ENCODE measurements around the gene RBBP7. TPM values are rescaled to one million over a fixed set of nuclear protein-coding genes. Genes with fewer than 3 reads are reported as not detected.
"Not testable (repeated sequence)": the region's sequence is repeated elsewhere in the genome, so short reads cannot be mapped to it uniquely, and the experiment has no call there.

The RBBP7 gene
- total RNA-seq, 4 donors from 2014 or later: 62.9 to 88.8 (median 66.0) TPM

DNA sequence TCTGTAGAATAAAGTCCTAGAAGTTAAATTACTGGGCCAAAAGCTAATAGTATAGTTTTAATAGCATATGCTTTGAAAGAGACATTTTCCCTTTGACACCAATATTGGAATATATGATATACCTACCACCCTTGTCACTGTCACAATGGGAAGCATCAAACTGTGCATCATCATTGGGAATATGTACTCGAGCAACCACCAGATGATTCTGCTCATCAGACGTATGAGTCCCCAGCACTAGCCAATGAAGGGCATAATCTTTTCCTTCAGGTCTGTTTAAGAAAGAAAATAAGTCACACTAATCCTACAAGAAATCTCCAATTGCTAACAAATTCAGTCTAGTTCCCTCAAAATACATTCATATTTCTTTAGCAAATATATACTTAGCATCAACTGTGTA, 7.3 kb downstream of the RBBP7 start:
- H3K27ac ChIP-seq: no peak overlapping the region
- no peak for DNase-seq (ENCODE audit: low spot score in 2 of 2)
- H3K4me1 ChIP-seq: peaks cover 4% of the 10 kb centered on the region
- H3K36me3 ChIP-seq: peaks cover 6% of the 10 kb centered on the region
- no peaks in the 10 kb centered on the region for H3K27me3 ChIP-seq
- TF ChIP-seq POLR2A (IDR thresholded peaks at IDR 0.05) (no peak), POLR2AphosphoS5 (IDR thresholded peaks at IDR 0.05) (no peak)
- WGBS: 86% methylated on average over 2 of the region's 2 CpGs
- H3K4me3 ChIP-seq: no peak overlapping the region
- no peaks in the 10 kb centered on the region for H3K9me3 ChIP-seq

DNA sequence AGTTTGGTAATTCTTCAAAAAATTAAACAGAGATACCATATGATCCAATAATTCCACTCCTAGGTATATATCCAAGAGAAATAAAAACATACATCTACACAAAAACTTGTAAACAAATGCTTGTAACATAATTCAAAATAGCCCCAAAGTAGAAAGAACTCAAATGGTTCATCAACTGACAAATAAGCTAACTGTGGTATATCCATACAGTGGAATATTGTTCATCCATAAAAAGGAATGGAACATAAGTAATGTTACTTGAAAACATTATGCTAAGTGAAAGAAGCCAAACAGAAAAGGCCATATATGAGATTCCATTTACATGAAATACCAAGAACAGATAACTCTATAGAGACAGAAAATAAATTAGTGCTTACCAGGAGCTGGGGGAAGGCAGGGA, 13.4 kb downstream of the RBBP7 start:
- H3K36me3 ChIP-seq: peaks cover 19% of the 10 kb centered on the region
- no peaks in the 10 kb centered on the region for H3K27me3 ChIP-seq
- no peak overlapping the region for H3K4me3 ChIP-seq
- H3K27ac ChIP-seq: no peak overlapping the region
- no peaks in the 10 kb centered on the region for H3K9me3 ChIP-seq
- no peaks in the 10 kb centered on the region for H3K4me1 ChIP-seq
- DNase-seq (ENCODE audit: low spot score in 2 of 2): no peak
- TF ChIP-seq POLR2A (IDR thresholded peaks at IDR 0.05) (no peak), POLR2AphosphoS5 (IDR thresholded peaks at IDR 0.05) (no peak), EP300 (IDR thresholded peaks at IDR 0.05) (no peak)
- TF ChIP-seq, protein P1, sequence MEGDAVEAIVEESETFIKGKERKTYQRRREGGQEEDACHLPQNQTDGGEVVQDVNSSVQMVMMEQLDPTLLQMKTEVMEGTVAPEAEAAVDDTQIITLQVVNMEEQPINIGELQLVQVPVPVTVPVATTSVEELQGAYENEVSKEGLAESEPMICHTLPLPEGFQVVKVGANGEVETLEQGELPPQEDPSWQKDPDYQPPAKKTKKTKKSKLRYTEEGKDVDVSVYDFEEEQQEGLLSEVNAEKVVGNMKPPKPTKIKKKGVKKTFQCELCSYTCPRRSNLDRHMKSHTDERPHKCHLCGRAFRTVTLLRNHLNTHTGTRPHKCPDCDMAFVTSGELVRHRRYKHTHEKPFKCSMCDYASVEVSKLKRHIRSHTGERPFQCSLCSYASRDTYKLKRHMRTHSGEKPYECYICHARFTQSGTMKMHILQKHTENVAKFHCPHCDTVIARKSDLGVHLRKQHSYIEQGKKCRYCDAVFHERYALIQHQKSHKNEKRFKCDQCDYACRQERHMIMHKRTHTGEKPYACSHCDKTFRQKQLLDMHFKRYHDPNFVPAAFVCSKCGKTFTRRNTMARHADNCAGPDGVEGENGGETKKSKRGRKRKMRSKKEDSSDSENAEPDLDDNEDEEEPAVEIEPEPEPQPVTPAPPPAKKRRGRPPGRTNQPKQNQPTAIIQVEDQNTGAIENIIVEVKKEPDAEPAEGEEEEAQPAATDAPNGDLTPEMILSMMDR (IDR thresholded peaks at IDR 0.05): no peak

DNA sequence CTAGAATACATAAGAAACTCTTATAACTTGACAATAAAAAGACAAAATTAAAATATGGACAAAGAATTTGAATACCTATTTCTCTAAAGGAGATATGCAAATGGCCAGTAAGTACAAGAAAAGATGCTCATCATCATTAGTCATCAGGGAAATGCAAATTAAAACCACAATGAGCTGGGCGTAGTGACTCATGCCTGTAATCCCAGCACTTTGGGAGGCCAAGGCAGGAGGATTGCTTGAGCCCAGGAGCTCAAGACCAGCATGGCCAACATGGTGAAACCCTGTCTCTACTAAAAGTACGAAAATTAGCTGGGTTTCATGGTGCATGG, 14.1 kb downstream of the RBBP7 start:
- H3K9me3 ChIP-seq; H3K4me3 ChIP-seq; DNase-seq (ENCODE audit: low spot score in 2 of 2); H3K27me3 ChIP-seq; H3K27ac ChIP-seq; H3K4me1 ChIP-seq: not testable (repeated sequence)
- WGBS: 80% methylated on average over 2 of the region's 2 CpGs
- peaks cover 17% of the 10 kb centered on the region for H3K36me3 ChIP-seq

DNA sequence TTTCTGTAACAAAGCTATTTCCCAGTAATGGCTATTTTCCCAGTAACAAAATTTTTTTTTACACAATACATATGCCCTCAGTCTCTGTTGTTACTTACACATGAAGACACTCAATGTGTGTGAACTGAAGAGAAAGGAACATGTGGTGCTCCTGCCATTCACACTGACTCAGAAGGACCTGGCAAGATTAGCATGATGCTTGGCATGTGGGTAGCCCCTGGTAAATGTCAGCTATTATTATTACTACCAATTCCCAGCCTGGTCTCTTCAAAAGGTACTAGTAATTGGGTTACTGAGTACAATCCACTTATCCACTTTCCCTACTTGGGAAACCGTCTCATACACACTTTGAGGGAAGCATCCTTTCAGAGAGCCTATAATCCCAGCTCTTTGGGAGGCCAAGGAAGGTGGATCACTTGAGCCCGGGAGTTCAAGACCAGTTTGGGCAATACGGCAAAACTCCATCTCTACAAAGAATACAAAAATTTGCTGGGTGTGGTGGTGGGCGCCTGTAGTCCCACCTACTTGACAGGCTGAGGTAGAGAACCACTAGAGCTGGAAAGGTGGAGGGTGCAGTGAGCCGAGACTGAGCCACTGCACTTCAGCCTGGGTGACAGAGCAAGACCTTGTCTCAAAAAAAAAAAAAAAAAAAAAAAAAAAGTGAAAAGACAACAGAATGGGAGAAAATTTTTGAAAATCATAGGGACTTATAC, 14.6 kb downstream of the RBBP7 start:
- no peaks in the 10 kb centered on the region for H3K9me3 ChIP-seq
- H3K27ac ChIP-seq: no peak overlapping the region
- TF ChIP-seq, protein P1 (IDR thresholded peaks at IDR 0.05): no peak
- TF ChIP-seq EP300 (IDR thresholded peaks at IDR 0.05) (no peak), POLR2A (IDR thresholded peaks at IDR 0.05) (no peak)
- no peaks in the 10 kb centered on the region for H3K4me1 ChIP-seq
- H3K27me3 ChIP-seq: no peaks in the 10 kb centered on the region
- no peak overlapping the region for H3K4me3 ChIP-seq
- H3K36me3 ChIP-seq: peaks cover 17% of the 10 kb centered on the region
- DNase-seq (ENCODE audit: low spot score in 2 of 2): no peak
- 97% methylated on average over 5 of the region's 5 CpGs for WGBS

DNA sequence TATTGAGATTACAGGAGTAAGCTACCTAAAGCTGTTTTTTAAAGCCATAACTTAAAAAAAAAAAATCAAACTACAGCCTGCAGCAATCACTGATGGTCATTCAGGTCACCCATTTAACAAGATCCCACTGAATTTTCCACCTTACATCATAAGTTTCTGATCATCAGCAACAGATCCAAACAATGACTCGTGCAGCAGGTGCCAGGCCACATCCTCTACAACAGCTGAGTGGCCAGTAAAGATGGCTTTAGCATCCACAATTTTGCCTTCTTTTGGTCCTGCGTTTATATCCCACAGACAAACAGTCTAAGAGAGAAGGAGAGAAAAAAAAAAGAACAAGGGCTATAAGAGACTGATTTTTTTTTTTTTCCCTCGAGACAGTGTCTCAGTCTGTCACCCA, 16.6 kb downstream of the RBBP7 start:
- Histone ChIP-seq H3K27me3 (no peaks in the 10 kb centered on the region), H3K27ac (no peak overlapping the region), H3K4me1 (no peaks in the 10 kb centered on the region), H3K4me3 (no peak overlapping the region), H3K36me3 (peaks cover 23% of the 10 kb centered on the region), H3K9me3 (no peaks in the 10 kb centered on the region)
- 89% methylated on average over 3 of the region's 3 CpGs for WGBS
- DNase-seq (ENCODE audit: low spot score in 2 of 2): no peak
- TF ChIP-seq POLR2A (IDR thresholded peaks at IDR 0.05) (no peak), EP300 (IDR thresholded peaks at IDR 0.05) (no peak), POLR2AphosphoS5 (IDR thresholded peaks at IDR 0.05) (no peak)
- TF ChIP-seq, protein P1 (IDR thresholded peaks at IDR 0.05): no peak

DNA sequence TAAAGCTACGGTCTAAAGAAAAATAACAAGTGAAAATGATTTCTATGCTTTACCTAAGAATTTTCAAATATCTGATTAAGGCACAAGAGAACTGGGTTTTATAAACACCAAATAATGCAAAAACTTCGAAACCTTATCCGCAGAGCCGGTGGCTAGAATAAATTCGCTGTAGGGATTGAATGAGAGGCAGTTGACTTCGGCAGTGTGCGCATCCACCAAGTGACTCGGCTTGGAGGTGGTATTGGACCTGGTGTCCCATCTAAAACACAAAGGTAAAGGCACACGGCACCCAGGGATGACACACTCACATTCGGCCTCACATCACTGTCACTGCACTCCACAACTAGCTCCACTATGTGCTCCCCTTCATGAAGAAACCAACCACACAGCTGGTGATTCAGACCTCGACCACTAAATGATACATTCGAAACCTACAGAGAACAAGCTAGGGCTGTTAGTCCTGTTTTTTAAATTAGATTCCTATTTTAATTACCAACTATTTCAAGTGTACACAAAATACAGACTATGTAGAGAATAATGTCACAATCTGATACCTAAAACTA, 17.5 kb downstream of the RBBP7 start:
- Histone ChIP-seq H3K9me3 (no peaks in the 10 kb centered on the region), H3K27me3 (no peaks in the 10 kb centered on the region), H3K4me1 (no peaks in the 10 kb centered on the region), H3K27ac (no peak overlapping the region), H3K4me3 (no peak overlapping the region), H3K36me3 (peaks cover 24% of the 10 kb centered on the region)
- no peak for DNase-seq (ENCODE audit: low spot score in 2 of 2)
- TF ChIP-seq, protein P1 (IDR thresholded peaks at IDR 0.05): no peak
- TF ChIP-seq POLR2AphosphoS5 (IDR thresholded peaks at IDR 0.05): no peak
- no peak for TF ChIP-seq EP300 (IDR thresholded peaks at IDR 0.05)
- WGBS: 87% methylated on average over 12 of the region's 12 CpGs

Data from suprapubic skin (tissue), 4 donors.